ENCODE measurements around the gene RIMS4.
"Not testable (repeated sequence)": the region's sequence is repeated elsewhere in the genome, so short reads cannot be mapped to it uniquely, and the experiment has no call there.

The RIMS4 gene

DNA sequence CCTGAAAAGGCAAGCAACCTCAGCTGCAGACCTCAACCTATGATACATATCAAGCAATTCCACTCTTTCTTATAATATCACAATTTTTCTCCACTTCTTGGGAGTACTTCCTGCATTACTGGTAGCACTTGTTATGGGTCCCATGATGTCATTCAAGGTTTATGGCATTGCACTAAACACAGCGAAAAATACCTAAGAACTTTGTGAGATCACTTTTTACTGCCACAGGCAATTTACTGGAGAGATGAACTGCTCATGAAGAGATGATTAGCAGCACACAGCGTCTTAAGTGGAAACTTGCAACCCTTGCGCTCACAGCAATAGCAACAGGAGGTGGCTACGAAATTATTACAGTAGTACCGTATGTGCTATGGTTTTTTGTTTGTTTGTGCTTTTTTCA is 19.3 kb upstream of the RIMS4 start:
- no peak for DNase-seq

GRCh38 chr20:44828640-44829039 is 18.3 kb upstream of the RIMS4 start:
- no peak for DNase-seq

- no peak for DNase-seq
Observed at GRCh38 chr20:44827401-44827800, 17.1 kb upstream of the RIMS4 start.

GRCh38 chr20:44821576-44821975 is 11.2 kb upstream of the RIMS4 start:
- not testable (repeated sequence) for DNase-seq

DNA sequence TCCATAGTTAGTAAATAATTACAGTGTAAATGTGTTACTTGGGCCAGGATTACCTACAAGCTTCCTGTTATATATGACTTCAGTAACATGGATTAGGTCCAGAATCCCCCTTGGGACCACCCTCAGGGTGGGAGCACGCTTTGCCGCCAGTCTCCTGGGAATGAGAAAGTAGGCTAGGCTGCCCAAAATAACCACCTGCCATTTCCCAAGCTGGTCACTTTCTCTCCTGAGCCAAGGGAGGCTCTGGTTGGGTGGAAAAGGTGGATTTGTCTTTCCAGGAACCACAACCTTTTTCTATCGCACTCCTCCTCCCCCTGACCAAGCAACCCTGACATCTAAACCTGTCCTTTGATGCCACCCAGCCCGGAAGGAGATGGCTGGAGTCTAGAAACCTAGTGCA is 9.6 kb upstream of the RIMS4 start:
- DNase-seq: no peak

GRCh38 chr20:44817143-44817910 is 7.0 kb upstream of the RIMS4 start:
- DNase-seq: no peak

- no peak for DNase-seq
Observed at GRCh38 chr20:44814937-44815336, 4.6 kb upstream of the RIMS4 start.

GRCh38 chr20:44811150-44811685 is 872 bp upstream of the RIMS4 start:
- peak; percentile 43 for DNase-seq

GRCh38 chr20:44810061-44810390 is 320 bp downstream of the RIMS4 start:
- DNase-seq: no peak

GRCh38 chr20:44809380-44810060 is 826 bp downstream of the RIMS4 start:
- DNase-seq: no peak

DNA sequence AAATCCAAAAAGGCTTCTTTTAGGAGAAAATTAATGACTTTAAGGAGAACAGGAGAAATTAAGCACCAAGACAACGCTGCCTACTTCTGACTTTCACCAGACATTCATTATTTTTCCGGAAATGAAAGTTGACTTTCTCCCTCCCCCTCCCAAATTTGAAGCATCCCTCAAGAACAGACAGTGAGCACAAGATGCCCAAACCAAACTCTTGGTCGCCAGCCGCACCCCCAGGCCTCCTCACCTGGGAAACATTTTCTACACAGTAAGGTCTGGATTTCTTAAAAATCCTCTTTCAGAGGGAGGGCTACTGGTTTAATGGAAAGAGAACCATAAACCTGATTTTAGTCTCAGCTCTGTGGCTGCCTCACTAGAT is 2.7 kb downstream of the RIMS4 start:
- DNase-seq: no peak

DNA sequence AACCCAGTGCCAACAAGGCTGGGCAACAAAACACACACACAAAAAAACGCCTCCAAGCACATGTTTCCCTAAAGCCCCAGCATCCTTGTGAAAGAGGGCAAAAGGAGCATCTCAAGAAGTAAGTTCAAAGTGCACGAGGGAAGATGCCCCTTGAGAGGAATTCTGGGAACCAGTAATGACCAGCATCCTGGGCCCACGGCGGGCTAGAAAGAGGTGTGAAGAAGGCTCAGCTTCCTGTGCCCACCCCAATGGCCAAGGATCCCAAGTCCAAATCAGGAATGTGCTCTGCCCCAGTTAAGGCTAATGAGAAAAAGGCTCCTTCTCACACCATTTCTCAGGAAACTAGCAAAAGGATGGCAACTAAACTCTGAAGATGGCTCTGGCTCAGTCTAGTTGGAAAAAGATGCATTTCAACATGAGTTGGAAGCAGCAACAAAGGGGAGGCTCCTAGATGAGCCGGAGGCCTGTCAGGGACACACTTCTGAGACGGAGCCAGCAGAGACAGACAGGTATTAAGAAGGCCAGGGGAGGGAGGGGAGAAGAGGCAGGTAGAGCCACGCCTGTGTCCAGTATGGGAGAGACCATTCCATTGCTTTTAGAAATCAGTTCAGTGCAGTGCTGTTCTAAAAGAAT is 3.2 kb downstream of the RIMS4 start:
- DNase-seq: no peak

DNA sequence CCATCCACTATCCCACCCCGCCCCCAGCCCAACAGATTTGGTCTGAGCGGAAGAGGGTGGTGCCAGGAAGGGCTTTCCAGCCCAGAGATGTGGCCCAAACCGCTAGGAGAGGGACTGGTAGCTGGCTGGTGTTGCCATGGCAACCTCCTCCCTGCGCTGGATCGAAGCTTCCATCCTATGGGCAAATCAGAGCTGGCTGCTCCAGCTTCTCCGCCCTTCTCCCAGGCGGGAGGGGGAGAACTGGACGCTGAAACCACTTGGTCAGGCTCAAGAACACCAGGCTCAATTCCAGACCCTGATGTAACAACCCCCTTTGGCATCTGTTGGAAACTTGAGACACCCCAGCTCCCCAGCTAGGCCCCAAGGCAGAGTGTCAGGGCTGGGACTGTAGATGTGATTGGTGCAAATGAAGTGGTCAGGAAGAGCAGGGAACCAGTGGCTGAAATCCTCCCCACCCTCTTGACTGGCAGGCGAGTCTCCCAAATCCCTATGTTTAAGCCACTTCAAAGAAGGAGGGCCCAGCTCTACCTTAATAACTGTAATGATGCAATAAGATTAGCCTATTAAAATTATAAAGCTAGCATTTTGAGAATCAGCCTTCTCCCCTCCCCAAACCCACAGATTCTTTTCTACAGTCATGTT is 4.2 kb downstream of the RIMS4 start:
- DNase-seq: peak; percentile 44

DNA sequence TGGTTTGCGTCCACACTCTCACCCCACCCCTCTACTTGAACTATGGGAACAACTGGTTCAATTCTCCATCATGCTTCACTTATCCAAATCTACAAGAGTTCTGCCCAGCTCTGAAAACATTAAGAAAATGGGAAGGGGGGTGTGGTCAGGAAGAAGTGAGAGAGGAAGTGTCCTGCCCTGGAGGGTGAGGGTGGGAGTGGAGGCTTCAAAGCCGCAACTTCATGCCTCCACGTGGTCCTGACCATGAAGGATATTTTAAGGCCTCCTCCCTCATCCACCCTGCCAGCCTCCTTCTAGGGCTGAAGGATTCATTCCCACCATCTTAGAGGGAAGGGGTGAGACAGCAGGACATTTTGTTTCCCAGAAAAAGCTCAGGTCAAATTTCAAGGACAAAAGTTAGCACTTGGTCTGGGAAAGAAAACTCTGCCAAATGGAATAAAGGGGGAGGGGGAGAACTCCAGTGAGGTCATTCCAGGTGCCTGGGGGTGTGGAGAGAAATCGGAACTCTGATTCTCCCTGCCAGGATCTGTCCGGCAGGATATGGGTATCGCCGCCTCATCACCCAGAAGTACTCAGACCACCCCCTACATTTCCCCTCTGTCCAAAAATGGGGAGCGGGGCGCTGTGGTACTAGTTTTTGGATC is 4.9 kb downstream of the RIMS4 start:
- no peak for DNase-seq

DNA sequence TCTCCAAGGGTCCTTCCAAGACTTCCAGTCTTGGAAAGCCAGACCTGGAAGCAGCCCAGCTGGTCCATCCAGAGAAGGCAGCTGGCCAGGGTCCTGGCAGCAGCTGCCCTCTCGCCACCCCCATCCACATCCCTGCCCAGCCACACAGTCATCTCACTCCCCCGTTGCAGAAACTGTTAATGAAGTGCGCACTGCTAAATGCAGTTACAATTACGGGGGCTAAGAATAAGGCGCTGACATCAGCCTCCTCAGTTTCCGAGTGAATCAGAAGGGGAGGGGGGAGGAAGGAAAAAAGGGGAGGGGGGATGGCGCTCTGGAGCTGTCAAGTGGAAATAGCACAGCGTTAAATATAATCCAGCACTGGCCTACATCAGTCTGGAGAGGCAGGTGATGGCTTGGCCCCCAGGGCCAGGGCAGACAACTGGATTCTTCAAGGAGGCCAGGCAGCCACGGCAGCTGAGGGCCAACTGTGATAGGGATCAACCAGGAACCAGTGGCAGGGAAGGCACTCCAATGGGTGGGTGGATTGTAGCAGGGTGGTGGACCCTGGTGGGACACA is 6.9 kb downstream of the RIMS4 start:
- no peak for DNase-seq

DNA sequence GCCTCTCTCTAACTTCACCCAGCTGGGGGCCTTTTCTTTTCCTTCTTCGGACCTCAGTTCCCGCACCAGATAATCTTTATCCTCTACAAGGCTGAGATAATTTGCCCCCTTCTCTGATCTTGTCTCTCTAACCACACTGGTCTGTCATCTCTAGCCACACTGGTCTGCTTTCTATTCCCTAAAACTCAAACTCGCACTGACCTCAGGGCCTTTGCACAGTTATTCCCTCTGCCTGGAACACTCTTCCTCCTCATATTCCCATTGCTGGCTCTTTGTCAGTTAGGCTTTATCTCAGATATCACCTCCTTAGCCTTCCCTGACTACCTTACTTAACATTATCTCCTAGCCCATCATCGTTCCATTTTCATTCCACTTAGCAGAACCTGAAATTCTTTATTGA is 7.6 kb downstream of the RIMS4 start:
- DNase-seq: no peak

DNA sequence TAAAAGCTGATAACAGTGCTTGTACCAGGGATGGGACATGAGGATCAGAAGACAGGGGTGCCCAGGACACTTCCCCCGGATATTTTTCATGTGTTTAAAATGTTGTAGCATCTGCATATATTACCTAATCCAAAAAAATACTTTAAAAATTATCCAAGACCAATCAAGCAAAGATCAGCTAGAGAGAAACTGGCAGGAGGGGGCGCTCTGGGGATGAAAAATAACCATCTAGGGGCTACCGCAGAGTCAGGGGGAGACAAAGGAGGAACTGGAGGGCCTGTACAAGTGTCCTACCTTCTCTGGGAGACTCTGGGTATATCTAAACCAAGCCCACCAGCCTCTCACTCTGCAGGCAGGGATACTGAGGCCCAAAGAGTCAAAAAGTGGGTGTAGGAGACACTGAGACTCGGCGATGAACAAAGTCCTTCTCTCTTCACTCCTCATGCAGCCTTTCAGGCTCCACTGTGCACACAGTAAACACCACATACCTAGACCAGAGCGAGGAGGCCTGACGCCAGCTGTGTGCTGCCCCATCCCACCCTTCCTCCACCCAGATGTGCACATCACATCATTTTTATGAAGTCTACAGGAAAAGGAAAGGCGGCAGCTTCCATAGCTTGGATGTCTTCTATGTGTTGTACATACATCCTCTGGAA is 9.8 kb downstream of the RIMS4 start:
- no peak for DNase-seq

- DNase-seq: no peak
Observed at GRCh38 chr20:44799691-44800090, 10.7 kb downstream of the RIMS4 start.

- no peak for DNase-seq
Observed at GRCh38 chr20:44796758-44797457, 13.4 kb downstream of the RIMS4 start.

- no peak for DNase-seq
Observed at GRCh38 chr20:44796311-44796710, 14.0 kb downstream of the RIMS4 start.

GRCh38 chr20:44795836-44796235 is 14.5 kb downstream of the RIMS4 start:
- DNase-seq: no peak

GRCh38 chr20:44792796-44793195 is 17.6 kb downstream of the RIMS4 start:
- no peak for DNase-seq
